Lower lobe of right lung (tissue), 2 donors: Measurements from ENCODE around the gene GPR137. TPM values are rescaled to one million over a fixed set of nuclear protein-coding genes. Genes with fewer than 3 reads are reported as not detected.

ENCODE experiments used
- ATAC-seq, 2 donors: fragments of 200-7000 bp; cut with Tn5 transposase; one replicate each; pipeline ENCODE4 v1.9.1; 2020 to 2022; ENCODE audit warnings: mild to moderate bottlenecking in 2 of 2, moderate library complexity in 2 of 2
- DNase-seq: peaks from one replicate; pipeline ENCODE4 v3.0.0-alpha.2; 2020
- H3K27ac ChIP-seq: fragments of 200-600 bp; one replicate; pipeline ENCODE4 v1.8.0; 2022
- H3K27me3 ChIP-seq: fragments of 200-600 bp; one replicate; pipeline ENCODE4 v1.8.0; 2022; ENCODE audit warnings: low read depth
- H3K36me3 ChIP-seq: fragments of 200-600 bp; one replicate; pipeline ENCODE4 v1.8.0; 2022; ENCODE audit warnings: mild to moderate bottlenecking
- H3K4me1 ChIP-seq: fragments of 200-600 bp; one replicate; pipeline ENCODE4 v1.8.0; 2022
- H3K4me3 ChIP-seq: fragments of 200-600 bp; one replicate; pipeline ENCODE4 v1.8.0; 2022; ENCODE audit warnings: mild to moderate bottlenecking
- H3K9me3 ChIP-seq: fragments of 200-600 bp; one replicate; pipeline ENCODE4 v1.8.0; 2022
- intact Hi-C: fragments of 100-400 bp; cut with DNase I; formaldehyde crosslinking; loops from one replicate; pipeline ENCODE4 v1.11.0; 2022
- total RNA-seq: library from RNA; stranded (reverse); fragmentation: NEBNext Ultra II Directional; extraction: Animal tissue kit (Norgen Biotek cat#: 25700); gene quantifications from one replicate; pipeline ENCODE4 v1.2.1, GENCODE V29; 2021
- TF ChIP-seq, protein P1 (sequence below): fragments of 200-600 bp; IDR thresholded peaks from one replicate; pipeline ENCODE4 v1.8.0; 2022; ENCODE audit warnings: antibody characterized with exemption, mild to moderate bottlenecking
- donor health status: DM: no; HTN: yes; CAD: no; lungs with severe emphysema.

GPR137 gene
- total RNA-seq, 1 donor from 2014 or later: 37.7 TPM

DNA sequence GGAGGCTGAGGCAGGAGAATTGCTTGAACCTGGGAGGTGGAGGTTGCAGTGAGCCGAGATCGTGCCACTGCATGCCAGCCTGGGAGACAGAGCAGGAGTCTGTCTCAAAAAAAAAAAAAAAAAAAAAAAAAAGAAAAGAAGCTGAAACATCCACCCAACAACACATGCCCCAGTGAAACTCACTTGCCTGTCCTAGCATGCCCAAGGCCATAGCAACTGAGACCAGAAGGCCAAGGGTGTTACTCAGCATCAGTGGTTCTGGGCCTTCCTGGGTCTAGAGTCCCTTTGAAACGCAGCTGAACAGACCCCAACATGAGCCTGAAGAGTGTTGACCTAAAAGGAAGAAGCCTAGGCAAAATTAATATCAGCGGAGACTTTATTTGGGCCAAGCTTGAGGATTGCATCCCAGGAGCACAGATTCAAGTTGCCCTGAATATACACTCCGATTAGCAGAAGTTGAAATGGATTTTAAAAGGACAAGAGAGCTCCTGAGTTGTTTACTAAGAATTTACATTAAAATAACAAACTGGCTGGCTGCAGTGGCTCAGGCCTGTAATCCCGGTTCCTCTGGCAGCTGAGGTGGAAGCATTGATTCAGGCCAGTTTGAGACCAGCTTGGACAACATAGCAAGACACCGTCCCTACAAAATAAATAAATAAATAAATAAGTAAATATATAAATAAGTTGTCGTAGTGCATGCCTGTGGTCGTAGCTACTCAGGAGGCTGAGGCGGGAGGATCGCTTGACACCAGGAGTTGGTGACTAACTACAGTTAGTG lies 39.2 kb downstream of the GPR137 start:
- no peak for ATAC-seq
- intact Hi-C loops: no loop called here
- Histone ChIP-seq H3K4me3 (no peak overlapping the region), H3K27ac (no peak overlapping the region), H3K9me3 (no peaks in the 10 kb centered on the region), H3K27me3 (no peaks in the 10 kb centered on the region), H3K36me3 (peaks cover 17% of the 10 kb centered on the region), H3K4me1 (peaks cover 13% of the 10 kb centered on the region)
- TF ChIP-seq, protein P1, sequence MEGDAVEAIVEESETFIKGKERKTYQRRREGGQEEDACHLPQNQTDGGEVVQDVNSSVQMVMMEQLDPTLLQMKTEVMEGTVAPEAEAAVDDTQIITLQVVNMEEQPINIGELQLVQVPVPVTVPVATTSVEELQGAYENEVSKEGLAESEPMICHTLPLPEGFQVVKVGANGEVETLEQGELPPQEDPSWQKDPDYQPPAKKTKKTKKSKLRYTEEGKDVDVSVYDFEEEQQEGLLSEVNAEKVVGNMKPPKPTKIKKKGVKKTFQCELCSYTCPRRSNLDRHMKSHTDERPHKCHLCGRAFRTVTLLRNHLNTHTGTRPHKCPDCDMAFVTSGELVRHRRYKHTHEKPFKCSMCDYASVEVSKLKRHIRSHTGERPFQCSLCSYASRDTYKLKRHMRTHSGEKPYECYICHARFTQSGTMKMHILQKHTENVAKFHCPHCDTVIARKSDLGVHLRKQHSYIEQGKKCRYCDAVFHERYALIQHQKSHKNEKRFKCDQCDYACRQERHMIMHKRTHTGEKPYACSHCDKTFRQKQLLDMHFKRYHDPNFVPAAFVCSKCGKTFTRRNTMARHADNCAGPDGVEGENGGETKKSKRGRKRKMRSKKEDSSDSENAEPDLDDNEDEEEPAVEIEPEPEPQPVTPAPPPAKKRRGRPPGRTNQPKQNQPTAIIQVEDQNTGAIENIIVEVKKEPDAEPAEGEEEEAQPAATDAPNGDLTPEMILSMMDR: no peak
- no peak for DNase-seq

DNA sequence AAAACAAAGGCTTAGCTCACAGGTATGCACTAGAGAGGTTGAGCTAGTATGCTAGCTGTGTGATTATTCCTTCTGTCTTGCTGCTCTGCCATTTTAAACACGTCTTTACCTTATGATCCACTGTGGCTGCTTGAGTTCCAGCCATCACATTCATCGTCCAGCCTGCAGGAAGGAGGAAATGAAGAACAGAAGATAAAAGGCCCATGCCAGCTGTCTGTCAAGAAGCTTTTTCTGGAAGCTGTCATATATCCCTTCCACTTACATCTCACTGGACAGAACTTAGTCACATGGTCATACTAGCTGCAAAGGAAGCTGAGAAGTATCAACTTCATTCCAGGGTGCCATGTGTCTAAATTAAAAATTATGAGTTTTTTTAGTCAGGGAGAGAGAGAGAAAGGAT lies 41.7 kb downstream of the GPR137 start:
- H3K4me3 ChIP-seq: no peak overlapping the region
- intact Hi-C loops: no loop called here

DNA sequence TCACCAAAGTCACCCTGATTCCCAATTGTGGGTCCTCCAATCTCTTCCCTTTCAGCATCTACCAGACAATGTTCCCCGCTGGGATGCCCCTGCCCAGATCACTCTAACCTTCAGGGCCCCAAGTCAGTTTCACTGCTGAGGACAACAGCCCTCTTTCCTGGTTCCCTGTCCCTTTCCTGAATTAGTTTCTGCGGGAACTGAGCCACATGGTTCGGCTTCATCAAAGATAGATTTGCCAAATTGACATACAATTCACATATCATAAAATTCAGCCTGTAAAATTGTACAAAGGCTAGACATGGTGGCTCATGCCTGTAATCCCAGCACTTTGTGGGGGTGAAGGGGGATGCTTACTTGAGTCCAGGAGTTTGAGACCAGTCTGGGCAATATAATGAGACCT lies 42.3 kb downstream of the GPR137 start:
- intact Hi-C loops: no loop called here
- ATAC-seq: no peak
- TF ChIP-seq, protein P1: no peak

More for the DNA sequence above, 41.7 kb downstream of the GPR137 start:
- Histone ChIP-seq H3K9me3 (no peaks in the 10 kb centered on the region), H3K36me3 (peaks cover 5% of the 10 kb centered on the region), H3K27me3 (no peaks in the 10 kb centered on the region), H3K27ac (no peak overlapping the region), H3K4me1 (peaks cover 20% of the 10 kb centered on the region)
- TF ChIP-seq, protein P1: no peak
- ATAC-seq (no peak), DNase-seq (no peak)

GRCh38 chr11:64330888-64331287 lies 45.2 kb downstream of the GPR137 start:
- no peak overlapping the region for H3K27ac ChIP-seq
- TF ChIP-seq, protein P1: no peak
- intact Hi-C loops: no loop called here
- no peaks in the 10 kb centered on the region for H3K9me3 ChIP-seq
- no peaks in the 10 kb centered on the region for H3K36me3 ChIP-seq
- no peak overlapping the region for H3K4me3 ChIP-seq
- DNase-seq: no peak
- peaks cover 21% of the 10 kb centered on the region for H3K4me1 ChIP-seq
- H3K27me3 ChIP-seq: no peaks in the 10 kb centered on the region
- no peak for ATAC-seq

More for the DNA sequence above, 42.3 kb downstream of the GPR137 start:
- Histone ChIP-seq H3K4me3 (no peak overlapping the region), H3K9me3 (no peaks in the 10 kb centered on the region), H3K4me1 (peaks cover 17% of the 10 kb centered on the region), H3K27ac (no peak overlapping the region), H3K27me3 (no peaks in the 10 kb centered on the region), H3K36me3 (no peaks in the 10 kb centered on the region)
- no peak for DNase-seq

GRCh38 chr11:64331569-64332371 lies 46.1 kb downstream of the GPR137 start:
- no peaks in the 10 kb centered on the region for H3K9me3 ChIP-seq
- no peaks in the 10 kb centered on the region for H3K36me3 ChIP-seq
- TF ChIP-seq, protein P1: peak; percentile 70
- ATAC-seq (peak; percentile 89 to 90), DNase-seq (peak; percentile 94)
- H3K27ac ChIP-seq: peak overlapping the region; percentile 69
- H3K27me3 ChIP-seq: no peaks in the 10 kb centered on the region
- H3K4me1 ChIP-seq: peaks cover 21% of the 10 kb centered on the region
- no peak overlapping the region for H3K4me3 ChIP-seq
- intact Hi-C loops: no loop called here
